Stomach smooth muscle (tissue), 2 donors: Measurements from ENCODE around the gene RBM15B.
A peak's percentile ranks its signal among the peaks of the same experiment; 100 is the strongest.
"Not testable (repeated sequence)": the region's sequence is repeated elsewhere in the genome, so short reads cannot be mapped to it uniquely, and the experiment has no call there.

ENCODE experiments used
- H3K27ac ChIP-seq: one replicate; pipeline ENCODE4 v1.7.0; 2013; ENCODE audit warnings: mild to moderate bottlenecking, low read length, inconsistent platforms
- H3K27me3 ChIP-seq, 2 donors: one replicate each; pipeline ENCODE4 v1.7.0; 2013; ENCODE audit warnings: low read length in 2 of 2; ENCODE audit not compliant: insufficient read depth in 2 of 2, control insufficient read depth in 1 of 2
- H3K36me3 ChIP-seq, 2 donors: one replicate each; pipeline ENCODE4 v1.7.0; 2013; ENCODE audit warnings: low read length in 2 of 2; ENCODE audit not compliant: control insufficient read depth in 2 of 2, insufficient read depth in 2 of 2
- H3K4me1 ChIP-seq: one replicate; pipeline ENCODE4 v1.7.0; 2013; ENCODE audit warnings: low read length; ENCODE audit not compliant: control insufficient read depth, insufficient read depth
- H3K4me3 ChIP-seq, 2 donors: one replicate each; pipeline ENCODE4 v1.7.0; 2013; ENCODE audit warnings: low read length in 2 of 2
- H3K9ac ChIP-seq, 2 donors: one replicate each; pipeline ENCODE4 v1.7.0; 2013; ENCODE audit warnings: low read length in 2 of 2, mild to moderate bottlenecking in 1 of 2
- H3K9me3 ChIP-seq, 2 donors: one replicate each; pipeline ENCODE4 v1.7.0; 2013; ENCODE audit warnings: low read length in 2 of 2; ENCODE audit not compliant: control insufficient read depth in 2 of 2
- donor health status: healthy.
- donor health status: Pancreatic carcinoma.

The RBM15B gene

GRCh38 chr3:51386159-51386851 lies 4.8 kb upstream of the RBM15B start:
- H3K36me3 ChIP-seq: peaks cover 12 to 20% of the 10 kb centered on the region in 2 donors
- peak overlapping the region; percentile 95 for H3K27ac ChIP-seq
- H3K9ac ChIP-seq: peak overlapping the region; percentile 74 to 78
- no peaks in the 10 kb centered on the region for H3K27me3 ChIP-seq
- H3K4me1 ChIP-seq: peaks cover 40% of the 10 kb centered on the region
- H3K4me3 ChIP-seq: peak overlapping the region; percentile 81 to 99
- H3K9me3 ChIP-seq: no peaks in the 10 kb centered on the region

DNA sequence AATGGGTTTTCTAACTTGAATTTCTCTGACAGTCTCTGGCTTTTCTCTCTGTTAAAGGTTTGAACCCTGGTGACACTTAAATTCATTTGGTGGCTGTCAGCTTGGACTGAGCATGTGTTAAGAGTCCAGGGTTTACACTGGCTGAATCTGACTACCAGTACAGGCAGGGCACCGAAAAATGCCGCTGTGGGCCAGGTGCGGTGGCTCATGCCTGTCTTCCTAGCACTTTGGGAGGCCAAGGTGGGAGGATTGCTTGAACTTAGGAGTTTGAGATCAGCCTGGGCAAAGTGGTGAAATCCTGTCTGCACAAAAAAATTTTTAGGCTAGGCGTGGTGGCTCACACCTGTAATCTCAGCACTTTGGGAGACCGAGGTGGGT lies 4.2 kb upstream of the RBM15B start:
- Histone ChIP-seq H3K4me1 (peaks cover 43% of the 10 kb centered on the region), H3K27ac (peak overlapping the region; percentile 95), H3K4me3 (peak overlapping the region in 1 of 2 donors; percentile 99), H3K27me3 (no peaks in the 10 kb centered on the region), H3K36me3 (peaks cover 12 to 20% of the 10 kb centered on the region in 2 donors), H3K9ac (peak overlapping the region in 1 of 2 donors; percentile 42), H3K9me3 (no peaks in the 10 kb centered on the region)

DNA sequence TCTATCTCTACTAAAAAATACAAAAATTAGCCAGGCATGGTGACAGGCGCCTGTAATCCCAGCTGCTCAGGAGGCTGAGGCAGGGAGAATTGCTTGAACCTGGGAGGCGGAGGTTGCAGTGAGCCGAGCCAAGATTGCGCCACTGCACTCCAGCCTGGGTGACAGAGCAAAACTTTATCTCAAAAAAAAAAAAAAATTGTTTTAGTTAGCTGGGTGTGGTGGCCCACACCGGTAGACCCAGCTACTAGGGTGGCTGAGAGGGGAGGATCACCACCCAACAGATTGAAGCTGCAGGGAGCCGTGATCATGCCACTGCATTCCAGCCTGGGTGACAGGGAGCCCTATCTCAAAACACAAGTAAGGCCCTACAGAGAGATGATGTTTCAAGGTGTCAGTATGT lies 3.8 kb upstream of the RBM15B start:
- Histone ChIP-seq H3K36me3 (peaks cover 12 to 20% of the 10 kb centered on the region in 2 donors), H3K4me1 (peaks cover 47% of the 10 kb centered on the region)
- H3K4me3 ChIP-seq, H3K9me3 ChIP-seq, H3K27me3 ChIP-seq, H3K27ac ChIP-seq, H3K9ac ChIP-seq: not testable (repeated sequence)

DNA sequence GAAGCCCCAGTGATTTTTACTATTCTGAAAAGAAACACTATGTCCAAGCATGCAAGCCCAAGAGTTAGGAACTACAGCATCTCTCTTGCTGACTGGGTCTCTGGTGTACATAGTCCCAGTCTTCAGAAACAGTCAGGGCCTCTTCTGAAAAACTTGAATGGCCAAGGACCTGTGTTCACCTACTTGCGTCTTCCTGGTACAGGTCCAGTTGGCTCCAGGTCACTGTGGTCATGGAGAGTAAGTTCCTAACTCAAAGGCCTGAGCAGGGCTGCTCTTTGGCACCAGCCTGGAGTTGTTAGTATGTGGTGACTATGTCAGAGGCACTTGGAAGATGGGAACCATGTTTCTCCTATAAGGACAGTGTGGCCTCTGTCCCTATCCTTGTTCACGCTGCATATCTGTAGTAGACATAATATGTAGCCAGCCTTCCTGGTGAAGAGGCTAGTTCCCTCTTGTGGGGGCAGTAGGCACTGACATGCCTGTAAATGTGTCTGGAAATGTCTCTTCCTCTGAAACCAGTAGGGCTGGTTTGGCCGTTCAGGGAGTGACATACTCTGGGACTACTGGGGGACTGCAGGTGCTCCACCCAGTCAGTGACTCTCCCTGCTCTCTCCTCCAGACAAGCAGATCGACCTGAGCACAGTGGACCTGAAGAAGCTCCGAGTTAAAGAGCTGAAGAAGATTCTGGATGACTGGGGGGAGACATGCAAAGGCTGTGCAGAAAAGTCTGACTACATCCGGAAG lies 2.6 kb upstream of the RBM15B start:
- H3K9me3 ChIP-seq: no peaks in the 10 kb centered on the region
- no peak overlapping the region for H3K27ac ChIP-seq
- H3K4me3 ChIP-seq: no peak overlapping the region
- H3K36me3 ChIP-seq: peaks cover 18 to 26% of the 10 kb centered on the region in 2 donors
- no peaks in the 10 kb centered on the region for H3K27me3 ChIP-seq
- H3K9ac ChIP-seq: no peak overlapping the region
- H3K4me1 ChIP-seq: peaks cover 59% of the 10 kb centered on the region

GRCh38 chr3:51389423-51390183 lies 1.5 kb upstream of the RBM15B start:
- Histone ChIP-seq H3K27ac (peak overlapping the region; percentile 60), H3K27me3 (no peaks in the 10 kb centered on the region), H3K36me3 (peaks cover 28 to 37% of the 10 kb centered on the region in 2 donors), H3K4me1 (peaks cover 57% of the 10 kb centered on the region), H3K9me3 (no peaks in the 10 kb centered on the region), H3K4me3 (no peak overlapping the region), H3K9ac (no peak overlapping the region)

GRCh38 chr3:51390246-51391074 lies 625 bp upstream of the RBM15B start:
- H3K27ac ChIP-seq: peak overlapping the region; percentile 60
- H3K4me3 ChIP-seq: peak overlapping the region; percentile 54 to 78
- H3K4me1 ChIP-seq: peaks cover 63% of the 10 kb centered on the region
- H3K27me3 ChIP-seq: no peaks in the 10 kb centered on the region
- peak overlapping the region; percentile 49 to 55 for H3K9ac ChIP-seq
- H3K36me3 ChIP-seq: peaks cover 33 to 45% of the 10 kb centered on the region in 2 donors
- no peaks in the 10 kb centered on the region for H3K9me3 ChIP-seq

GRCh38 chr3:51391566-51392354 lies 675 bp downstream of the RBM15B start:
- no peaks in the 10 kb centered on the region for H3K27me3 ChIP-seq
- H3K36me3 ChIP-seq: peaks cover 43 to 50% of the 10 kb centered on the region in 2 donors
- H3K9me3 ChIP-seq: no peaks in the 10 kb centered on the region
- H3K27ac ChIP-seq: peak overlapping the region; percentile 60
- H3K4me1 ChIP-seq: peaks cover 61% of the 10 kb centered on the region
- H3K4me3 ChIP-seq: peak overlapping the region; percentile 44 to 78
- peak overlapping the region; percentile 54 to 72 for H3K9ac ChIP-seq

DNA sequence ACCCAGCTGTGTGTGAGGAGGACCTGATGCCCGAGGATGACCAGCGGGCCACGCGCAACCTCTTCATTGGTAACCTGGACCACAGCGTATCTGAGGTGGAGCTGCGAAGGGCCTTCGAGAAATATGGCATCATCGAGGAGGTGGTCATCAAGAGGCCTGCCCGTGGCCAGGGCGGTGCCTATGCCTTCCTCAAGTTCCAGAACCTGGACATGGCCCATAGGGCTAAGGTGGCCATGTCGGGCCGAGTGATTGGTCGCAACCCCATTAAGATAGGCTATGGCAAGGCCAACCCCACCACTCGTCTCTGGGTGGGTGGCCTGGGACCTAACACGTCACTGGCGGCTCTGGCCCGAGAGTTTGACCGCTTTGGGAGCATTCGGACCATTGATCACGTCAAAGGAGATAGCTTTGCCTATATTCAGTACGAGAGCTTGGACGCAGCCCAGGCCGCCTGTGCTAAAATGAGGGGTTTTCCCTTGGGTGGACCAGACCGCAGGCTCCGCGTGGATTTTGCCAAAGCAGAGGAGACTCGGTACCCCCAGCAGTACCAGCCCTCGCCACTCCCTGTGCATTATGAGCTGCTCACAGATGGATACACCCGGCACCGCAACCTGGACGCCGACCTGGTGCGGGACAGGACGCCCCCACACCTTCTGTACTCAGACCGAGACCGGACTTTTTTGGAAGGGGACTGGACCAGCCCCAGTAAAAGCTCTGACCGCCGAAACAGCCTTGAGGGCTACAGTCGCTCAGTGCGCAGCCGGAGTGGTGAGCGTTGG lies 1.5 kb downstream of the RBM15B start:
- H3K4me3 ChIP-seq: peak overlapping the region; percentile 44 to 78
- H3K36me3 ChIP-seq: peaks cover 50 to 51% of the 10 kb centered on the region in 2 donors
- H3K27me3 ChIP-seq: no peaks in the 10 kb centered on the region
- peak overlapping the region; percentile 36 to 54 for H3K9ac ChIP-seq
- H3K27ac ChIP-seq: peak overlapping the region; percentile 60
- H3K4me1 ChIP-seq: peaks cover 62% of the 10 kb centered on the region
- no peaks in the 10 kb centered on the region for H3K9me3 ChIP-seq

DNA sequence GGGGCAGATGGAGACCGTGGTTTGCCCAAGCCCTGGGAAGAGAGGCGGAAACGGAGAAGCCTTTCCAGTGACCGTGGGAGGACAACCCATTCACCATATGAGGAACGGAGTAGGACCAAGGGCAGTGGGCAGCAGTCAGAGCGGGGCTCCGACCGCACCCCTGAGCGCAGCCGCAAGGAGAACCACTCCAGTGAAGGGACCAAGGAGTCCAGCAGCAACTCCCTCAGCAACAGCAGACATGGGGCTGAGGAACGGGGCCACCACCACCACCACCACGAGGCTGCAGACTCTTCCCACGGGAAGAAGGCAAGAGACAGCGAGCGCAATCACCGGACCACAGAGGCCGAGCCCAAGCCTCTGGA lies 2.0 kb downstream of the RBM15B start:
- no peak overlapping the region for H3K27ac ChIP-seq
- peaks cover 44 to 49% of the 10 kb centered on the region in 2 donors for H3K36me3 ChIP-seq
- H3K4me3 ChIP-seq: peak overlapping the region in 1 of 2 donors; percentile 29
- H3K4me1 ChIP-seq: peaks cover 58% of the 10 kb centered on the region
- no peaks in the 10 kb centered on the region for H3K9me3 ChIP-seq
- no peaks in the 10 kb centered on the region for H3K27me3 ChIP-seq
- H3K9ac ChIP-seq: no peak overlapping the region
